ENCODE data around the gene ZDHHC8. TPM values are rescaled to one million over a fixed set of nuclear protein-coding genes. Genes with fewer than 3 reads are reported as not detected.

The ZDHHC8 gene
- polyA plus RNA-seq, 1 donor (not counting 4 experiments of a cell fraction or from before 2014, with no cell fraction given) = 16.0 TPM

GRCh38 chr22:20088263-20088648 is 43.3 kb upstream of the ZDHHC8 start:
- Histone ChIP-seq H3K79me2 (ENCODE audit: control insufficient read depth, insufficient read depth, low read length) (peaks cover 45% of the 10 kb centered on the region), H3K27ac (ENCODE audit: control insufficient read depth, insufficient read depth, low read length) (no peak overlapping the region), H3K4me3 (ENCODE audit: control insufficient read depth in 2 of 3, extremely low read depth in 1 of 3, insufficient read depth in 2 of 3, low read depth in 1 of 3, low read length in 3 of 3) (no peak overlapping the region), H3K4me2 (ENCODE audit: control insufficient read depth, extremely low read depth, insufficient read depth, low read depth, low read length) (no peak overlapping the region), H3K9ac (ENCODE audit: control insufficient read depth, extremely low read depth, insufficient read depth, low read length) (no peak overlapping the region), H3K9me1 (ENCODE audit: control insufficient read depth, extremely low read depth, insufficient read depth, low read length) (no peaks in the 10 kb centered on the region), H2AFZ (ENCODE audit: control insufficient read depth, low read length) (no peak overlapping the region), H3K36me3 (ENCODE audit: control insufficient read depth in 2 of 2, extremely low read depth in 1 of 2, insufficient read depth in 2 of 2, low read length in 2 of 2) (peaks cover 48 to 65% of the 10 kb centered on the region in 2 experiments), H4K20me1 (ENCODE audit: control insufficient read depth, extremely low read depth, insufficient read depth, low read length) (peaks cover 13% of the 10 kb centered on the region), H3K4me1 (ENCODE audit: control insufficient read depth, extremely low read depth, insufficient read depth, low read length) (peaks cover 2% of the 10 kb centered on the region), H3K27me3 (ENCODE audit: control insufficient read depth, extremely low read depth, insufficient read depth, low read length) (no peaks in the 10 kb centered on the region), H3K9me3 (ENCODE audit: control insufficient read depth, low read depth, low read length) (no peaks in the 10 kb centered on the region)
- FAIRE-seq (no peak), DNase-seq (ENCODE audit: low read depth, low spot score) (no peak)
- dilution Hi-C loops (cut with MboI; ENCODE audit: extremely low pct_ligation_motif_present, low sequenced_read_pairs) = no loop called here
- TF ChIP-seq CTCF (optimal IDR thresholded peaks at IDR 0.05 in 1 of 3, IDR thresholded peaks at IDR 0.05 in 1 of 3, conservative IDR thresholded peaks at IDR 0.05 in 1 of 3; ENCODE audit: extremely low read depth in 1 of 3, insufficient read depth in 2 of 3, low read length in 3 of 3) (no peak), EZH2 (IDR thresholded peaks at IDR 0.05; ENCODE audit: low read length) (no peak)

GRCh38 chr22:20089226-20089976 is 42.2 kb upstream of the ZDHHC8 start:
- H3K27me3 ChIP-seq (ENCODE audit: control insufficient read depth, extremely low read depth, insufficient read depth, low read length) = no peaks in the 10 kb centered on the region
- no peak overlapping the region for H3K9ac ChIP-seq (ENCODE audit: control insufficient read depth, extremely low read depth, insufficient read depth, low read length)
- H4K20me1 ChIP-seq (ENCODE audit: control insufficient read depth, extremely low read depth, insufficient read depth, low read length) = peaks cover 9% of the 10 kb centered on the region
- FAIRE-seq (no peak), DNase-seq (ENCODE audit: low read depth, low spot score) (no peak)
- H3K4me3 ChIP-seq (ENCODE audit: control insufficient read depth in 2 of 3, extremely low read depth in 1 of 3, insufficient read depth in 2 of 3, low read depth in 1 of 3, low read length in 3 of 3) = no peak overlapping the region
- no peaks in the 10 kb centered on the region for H3K9me1 ChIP-seq (ENCODE audit: control insufficient read depth, extremely low read depth, insufficient read depth, low read length)
- peaks cover 39% of the 10 kb centered on the region for H3K79me2 ChIP-seq (ENCODE audit: control insufficient read depth, insufficient read depth, low read length)
- TF ChIP-seq EZH2 (IDR thresholded peaks at IDR 0.05; ENCODE audit: low read length) (no peak), CTCF (optimal IDR thresholded peaks at IDR 0.05 in 1 of 3, IDR thresholded peaks at IDR 0.05 in 1 of 3, conservative IDR thresholded peaks at IDR 0.05 in 1 of 3; ENCODE audit: extremely low read depth in 1 of 3, insufficient read depth in 2 of 3, low read length in 3 of 3) (no peak)
- H3K27ac ChIP-seq (ENCODE audit: control insufficient read depth, insufficient read depth, low read length) = no peak overlapping the region
- dilution Hi-C loops (cut with MboI; ENCODE audit: extremely low pct_ligation_motif_present, low sequenced_read_pairs) = no loop called here
- no peak overlapping the region for H2AFZ ChIP-seq (ENCODE audit: control insufficient read depth, low read length)
- no peak overlapping the region for H3K4me2 ChIP-seq (ENCODE audit: control insufficient read depth, extremely low read depth, insufficient read depth, low read depth, low read length)
- no peaks in the 10 kb centered on the region for H3K4me1 ChIP-seq (ENCODE audit: control insufficient read depth, extremely low read depth, insufficient read depth, low read length)
- no peaks in the 10 kb centered on the region for H3K9me3 ChIP-seq (ENCODE audit: control insufficient read depth, low read depth, low read length)
- peaks cover 58 to 69% of the 10 kb centered on the region in 2 experiments for H3K36me3 ChIP-seq (ENCODE audit: control insufficient read depth in 2 of 2, extremely low read depth in 1 of 2, insufficient read depth in 2 of 2, low read length in 2 of 2)
